Testis (tissue), 2 donors: ENCODE results near the gene SIK3.

Source experiments
- CTCF ChIP-seq, 3 experiments: fragments of 450-650 bp in 2 of 3; fragments of 200-600 bp in 1 of 3; sonication (generic) in 1 of 3; IDR thresholded peaks; one replicate each; pipeline ENCODE4 v1.5.1; 2016 to 2019; ENCODE audit warnings: antibody characterized with exemption in 3 of 3, mild to moderate bottlenecking in 2 of 3, moderate library complexity in 1 of 3
- POLR2A ChIP-seq: fragments of 450-650 bp; IDR thresholded peaks from one replicate; pipeline ENCODE4 v1.6.1; 2017; ENCODE audit warnings: antibody characterized with exemption, mild to moderate bottlenecking, moderate library complexity

GRCh38 chr11:117062498-117062897, 35.7 kb downstream of the SIK3 start:
- no peak for TF ChIP-seq CTCF (IDR thresholded peaks at IDR 0.05)
- TF ChIP-seq POLR2A, result no peak
